NB4 (cell line): ENCODE results near the gene SH3PXD2A.

Source experiments
- DNase-seq: peaks from one replicate; pipeline ENCODE4 v3.0.0; 2010; ENCODE audit warnings: low read depth
- H3K4me3 ChIP-seq: one replicate; pipeline ENCODE4 v1.5.1; 2011; ENCODE audit warnings: mild to moderate bottlenecking, low read depth, low read length, moderate library complexity
- CTCF ChIP-seq: IDR thresholded peaks from one replicate; pipeline ENCODE4 v1.5.1; 2012; ENCODE audit warnings: low read depth, low read length
- MAX ChIP-seq: IDR thresholded peaks from 2 replicates; pipeline ENCODE4 v1.6.1; 2011; ENCODE audit warnings: low read depth, low read length
- MYC ChIP-seq: IDR thresholded peaks from 2 replicates; pipeline ENCODE4 v1.6.1; 2011; ENCODE audit warnings: low read depth, low read length
- POLR2A ChIP-seq: IDR thresholded peaks from 2 replicates; pipeline ENCODE4 v1.6.1; 2011; ENCODE audit warnings: mild to moderate bottlenecking; ENCODE audit not compliant: insufficient read length; ENCODE audit errors: extremely low read depth

SH3PXD2A gene

GRCh38 chr10:103708627-103709288, 146.6 kb downstream of the SH3PXD2A start:
- TF ChIP-seq MAX, result no peak
- TF ChIP-seq CTCF, result no peak
- DNase-seq, result no peak
- H3K4me3 ChIP-seq, result no peak overlapping the region

GRCh38 chr10:103707956-103708626, 147.3 kb downstream of the SH3PXD2A start:
- no peak overlapping the region for H3K4me3 ChIP-seq
- no peak for TF ChIP-seq CTCF
- TF ChIP-seq MAX, result no peak
- no peak for TF ChIP-seq MYC
- TF ChIP-seq POLR2A, result no peak
- DNase-seq, result no peak

GRCh38 chr10:103706762-103707161, 148.6 kb downstream of the SH3PXD2A start:
- no peak for DNase-seq
- H3K4me3 ChIP-seq, result no peak overlapping the region
- no peak for TF ChIP-seq MAX
- TF ChIP-seq MYC, result no peak
- TF ChIP-seq POLR2A, result no peak
- TF ChIP-seq CTCF, result no peak

- no peak overlapping the region for H3K4me3 ChIP-seq
- no peak for TF ChIP-seq MYC
- no peak for DNase-seq
These were observed 149.3 kb downstream of the SH3PXD2A start for GRCh38 chr10:103706047-103706446.

- TF ChIP-seq MAX (no peak), CTCF (no peak), POLR2A (no peak), MYC (no peak)
- DNase-seq, result no peak
- H3K4me3 ChIP-seq, result no peak overlapping the region
These were observed 151.1 kb downstream of the SH3PXD2A start for GRCh38 chr10:103703941-103704919.
